VCaP (cell line): Measurements from ENCODE around the gene OSBPL2.
A peak's percentile ranks its signal among the peaks of the same experiment; 100 is the strongest.

Experiments used
- H3K27ac ChIP-seq: fragments of 450-650 bp; 2 replicates; pipeline ENCODE4 v1.5.1; 2017
- CTCF ChIP-seq: fragments of 450-650 bp; conservative IDR thresholded peaks from 2 replicates; pipeline ENCODE4 v1.5.1; 2017; ENCODE audit warnings: mild to moderate bottlenecking, moderate library complexity

Gene OSBPL2

GRCh38 chr20:62294516-62294915, 56.2 kb downstream of the OSBPL2 start:
- TF ChIP-seq CTCF = no peak
- no peak overlapping the region for H3K27ac ChIP-seq

GRCh38 chr20:62296724-62297448, 58.6 kb downstream of the OSBPL2 start:
- TF ChIP-seq CTCF = no peak
- H3K27ac ChIP-seq = peak overlapping the region; percentile 98

DNA sequence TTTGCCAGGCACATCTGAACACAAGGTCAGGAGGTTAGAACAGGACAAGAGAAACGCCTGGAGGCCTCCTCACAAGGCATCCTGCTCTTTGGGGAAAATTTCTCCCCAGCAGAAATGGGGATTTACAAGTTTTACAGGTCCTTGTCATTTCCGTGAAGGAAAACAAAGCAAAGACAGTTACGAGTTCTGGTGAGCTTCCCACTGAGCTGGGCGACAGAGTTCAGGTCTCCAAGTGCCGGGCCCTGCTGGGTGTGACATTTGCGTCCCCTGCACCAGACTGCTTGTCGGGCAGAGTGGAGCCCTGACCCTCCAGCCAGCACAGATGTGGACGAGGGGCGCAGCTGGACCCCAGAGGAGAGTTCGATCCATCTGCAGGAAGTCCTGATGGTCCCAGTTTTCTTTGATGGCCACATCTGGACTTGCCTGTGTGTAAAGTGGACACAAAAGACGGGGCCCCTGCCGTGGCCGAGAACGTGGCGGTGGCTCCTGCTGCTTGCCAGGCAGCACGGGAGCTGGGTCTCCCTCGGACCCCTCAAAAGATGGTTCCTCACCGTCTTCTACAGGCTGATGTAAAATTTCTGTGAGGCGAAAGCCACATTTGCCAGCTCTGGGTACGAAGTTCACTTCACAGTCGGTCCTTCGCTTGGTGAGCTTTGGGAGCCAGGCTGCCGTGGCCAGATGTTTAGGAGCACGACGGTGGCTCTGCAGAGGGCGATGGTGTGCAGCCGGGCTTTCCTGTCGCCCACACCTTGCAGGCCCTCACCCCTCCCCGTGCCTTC, 59.3 kb downstream of the OSBPL2 start:
- H3K27ac ChIP-seq = peak overlapping the region; percentile 98
- TF ChIP-seq CTCF = no peak

GRCh38 chr20:62298577-62299249, 60.4 kb downstream of the OSBPL2 start:
- TF ChIP-seq CTCF = no peak
- H3K27ac ChIP-seq = peak overlapping the region; percentile 98

DNA sequence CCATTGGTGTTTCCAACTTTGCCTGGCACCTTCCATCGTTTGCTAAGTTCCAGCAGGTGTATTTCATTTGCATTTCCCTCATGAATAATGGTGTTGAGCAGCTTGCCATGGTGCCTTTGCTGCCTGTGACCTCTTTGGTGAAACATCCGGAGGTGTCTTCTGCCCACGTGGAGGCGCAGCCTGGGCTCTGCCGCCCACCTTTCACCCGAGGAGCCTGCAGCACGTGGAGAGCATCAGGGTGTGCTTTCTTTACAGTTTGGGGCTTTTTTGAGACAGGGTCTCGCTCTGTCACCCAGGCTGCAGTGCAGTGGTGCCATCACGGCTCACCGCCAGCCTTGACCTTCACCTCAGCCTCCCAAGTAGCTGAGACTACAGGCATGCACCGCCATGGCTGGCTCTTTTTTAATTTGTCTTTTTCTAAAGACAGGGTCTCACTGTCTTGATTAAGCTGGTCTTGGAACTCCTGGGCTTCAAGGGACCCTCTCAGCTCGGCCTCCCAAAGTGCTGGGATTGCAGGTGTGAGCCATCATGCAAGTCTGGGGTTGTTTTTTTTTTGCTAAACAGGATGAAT, 61.4 kb downstream of the OSBPL2 start:
- no peak for TF ChIP-seq CTCF
- peak overlapping the region; percentile 98; the same call in 1 of the 2 replicates for H3K27ac ChIP-seq

- no peak for TF ChIP-seq CTCF
- peak overlapping the region; percentile 98; the same call in 1 of the 2 replicates for H3K27ac ChIP-seq
These were observed 62.0 kb downstream of the OSBPL2 start for GRCh38 chr20:62300319-62300718.
